Suprapubic skin (tissue), 4 donors: ENCODE results near the gene SHROOM3. TPM values are rescaled to one million over a fixed set of nuclear protein-coding genes. Genes with fewer than 3 reads are reported as not detected.

Experiments used
- DNase-seq, 2 donors: peaks; one replicate each; pipeline ENCODE4 v3.0.0-alpha.2; 2019; ENCODE audit warnings: low spot score in 2 of 2
- H3K27ac ChIP-seq: fragments of 200-600 bp; sonication (generic); one replicate; pipeline ENCODE4 v1.5.1; 2019
- H3K27me3 ChIP-seq: fragments of 200-600 bp; sonication (generic); one replicate; pipeline ENCODE4 v1.5.1; 2019
- H3K36me3 ChIP-seq: fragments of 200-600 bp; sonication (generic); one replicate; pipeline ENCODE4 v1.5.1; 2019
- H3K4me1 ChIP-seq: fragments of 200-600 bp; sonication (generic); one replicate; pipeline ENCODE4 v1.5.1; 2019
- H3K4me3 ChIP-seq: fragments of 200-600 bp; sonication (generic); one replicate; pipeline ENCODE4 v1.5.1; 2019; ENCODE audit warnings: mild to moderate bottlenecking
- H3K9me3 ChIP-seq: fragments of 200-600 bp; sonication (generic); one replicate; pipeline ENCODE4 v1.5.1; 2019
- EP300 ChIP-seq: sonication (generic); formaldehyde crosslinking; IDR thresholded peaks from one replicate; pipeline ENCODE4 v1.6.1; 2017; ENCODE audit warnings: antibody characterized with exemption
- POLR2A ChIP-seq, 2 donors: fragments of 450-650 bp; IDR thresholded peaks; one replicate each; pipeline ENCODE4 v1.6.1; 2017; ENCODE audit warnings: antibody characterized with exemption in 2 of 2, mild to moderate bottlenecking in 2 of 2, moderate library complexity in 2 of 2
- POLR2AphosphoS5 ChIP-seq, 3 donors: sonication (generic); formaldehyde crosslinking; IDR thresholded peaks; one replicate each; pipeline ENCODE4 v1.6.1; 2017; ENCODE audit warnings: antibody characterized with exemption in 3 of 3
- WGBS: methylation state at CpG from one replicate; pipeline ENCODE4 v1.1.5; 2018; 5-methylcytosine and 5-hydroxymethylcytosine counted together
- total RNA-seq, 4 donors: library from RNA; depleted of rRNA; stranded (reverse); fragments of >200 nt; gene quantifications; one replicate each; pipeline ENCODE4 v1.1.0, GENCODE V29; 2016
- TF ChIP-seq, protein P1 (sequence below), 2 donors: fragments of 200-600 bp in 1 of 2; fragments of 450-650 bp in 1 of 2; sonication (generic) in 1 of 2; IDR thresholded peaks; one replicate each; pipeline ENCODE4 v1.5.1; 2016 to 2019; ENCODE audit warnings: antibody characterized with exemption in 2 of 2, mild to moderate bottlenecking in 1 of 2, moderate library complexity in 1 of 2

Gene SHROOM3
- total RNA-seq, 4 donors from 2014 or later = 25.7 to 41.4 (median 29.8) TPM

DNA sequence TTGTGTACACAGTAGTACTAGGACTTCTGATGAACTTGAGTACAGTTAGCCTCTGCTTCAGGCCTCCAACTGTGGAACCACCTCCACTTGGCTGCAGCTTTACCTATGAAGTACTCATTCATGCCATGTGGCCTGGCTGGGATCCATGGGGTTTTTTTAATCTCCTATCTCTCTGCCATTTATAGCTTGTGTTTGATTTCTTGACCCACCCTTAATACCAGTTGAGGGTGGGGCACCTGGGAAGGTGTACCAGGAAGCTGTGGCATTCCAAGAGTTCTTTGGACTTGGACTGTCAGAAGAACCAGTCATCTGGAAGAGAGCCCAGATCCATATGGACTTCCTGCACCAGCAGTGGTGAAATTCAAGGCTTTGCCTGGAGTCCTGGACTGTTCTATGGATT is 230.1 kb downstream of the SHROOM3 start:
- no peaks in the 10 kb centered on the region for H3K9me3 ChIP-seq
- TF ChIP-seq, protein P1, sequence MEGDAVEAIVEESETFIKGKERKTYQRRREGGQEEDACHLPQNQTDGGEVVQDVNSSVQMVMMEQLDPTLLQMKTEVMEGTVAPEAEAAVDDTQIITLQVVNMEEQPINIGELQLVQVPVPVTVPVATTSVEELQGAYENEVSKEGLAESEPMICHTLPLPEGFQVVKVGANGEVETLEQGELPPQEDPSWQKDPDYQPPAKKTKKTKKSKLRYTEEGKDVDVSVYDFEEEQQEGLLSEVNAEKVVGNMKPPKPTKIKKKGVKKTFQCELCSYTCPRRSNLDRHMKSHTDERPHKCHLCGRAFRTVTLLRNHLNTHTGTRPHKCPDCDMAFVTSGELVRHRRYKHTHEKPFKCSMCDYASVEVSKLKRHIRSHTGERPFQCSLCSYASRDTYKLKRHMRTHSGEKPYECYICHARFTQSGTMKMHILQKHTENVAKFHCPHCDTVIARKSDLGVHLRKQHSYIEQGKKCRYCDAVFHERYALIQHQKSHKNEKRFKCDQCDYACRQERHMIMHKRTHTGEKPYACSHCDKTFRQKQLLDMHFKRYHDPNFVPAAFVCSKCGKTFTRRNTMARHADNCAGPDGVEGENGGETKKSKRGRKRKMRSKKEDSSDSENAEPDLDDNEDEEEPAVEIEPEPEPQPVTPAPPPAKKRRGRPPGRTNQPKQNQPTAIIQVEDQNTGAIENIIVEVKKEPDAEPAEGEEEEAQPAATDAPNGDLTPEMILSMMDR (IDR thresholded peaks at IDR 0.05) = no peak
- TF ChIP-seq EP300 (no peak), POLR2A (IDR thresholded peaks at IDR 0.05) (no peak), POLR2AphosphoS5 (IDR thresholded peaks at IDR 0.05) (no peak)
- no peak overlapping the region for H3K27ac ChIP-seq
- no peaks in the 10 kb centered on the region for H3K4me1 ChIP-seq
- no peaks in the 10 kb centered on the region for H3K27me3 ChIP-seq
- DNase-seq = no peak
- H3K36me3 ChIP-seq = no peaks in the 10 kb centered on the region
- H3K4me3 ChIP-seq = no peak overlapping the region

DNA sequence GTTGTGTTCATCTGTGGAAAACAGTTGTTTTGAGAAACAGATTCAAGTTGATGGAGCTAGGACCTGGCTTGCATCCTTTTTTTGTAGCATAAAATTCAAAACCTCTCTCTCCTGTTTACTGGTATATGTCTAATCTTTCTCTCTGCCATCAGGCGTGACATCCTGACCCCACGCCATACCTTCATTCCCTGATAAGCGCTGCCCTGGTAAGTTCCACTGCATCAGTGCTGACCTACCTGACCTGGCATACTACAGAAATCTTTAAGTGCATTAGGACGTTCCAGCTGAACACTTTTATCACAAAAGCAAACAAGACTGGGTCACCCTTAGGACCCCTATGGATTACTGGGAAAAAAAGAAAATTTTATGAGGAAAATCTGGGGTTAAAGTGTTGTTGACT is 230.7 kb downstream of the SHROOM3 start:
- Histone ChIP-seq H3K4me3 (no peak overlapping the region), H3K9me3 (no peaks in the 10 kb centered on the region), H3K27ac (no peak overlapping the region), H3K4me1 (no peaks in the 10 kb centered on the region), H3K36me3 (no peaks in the 10 kb centered on the region), H3K27me3 (no peaks in the 10 kb centered on the region)
- TF ChIP-seq, protein P1 (IDR thresholded peaks at IDR 0.05) = no peak
- TF ChIP-seq POLR2AphosphoS5 (IDR thresholded peaks at IDR 0.05) (no peak), EP300 (no peak), POLR2A (IDR thresholded peaks at IDR 0.05) (no peak)
- DNase-seq = no peak
- 95% methylated on average over 4 of the region's 4 CpGs for WGBS

DNA sequence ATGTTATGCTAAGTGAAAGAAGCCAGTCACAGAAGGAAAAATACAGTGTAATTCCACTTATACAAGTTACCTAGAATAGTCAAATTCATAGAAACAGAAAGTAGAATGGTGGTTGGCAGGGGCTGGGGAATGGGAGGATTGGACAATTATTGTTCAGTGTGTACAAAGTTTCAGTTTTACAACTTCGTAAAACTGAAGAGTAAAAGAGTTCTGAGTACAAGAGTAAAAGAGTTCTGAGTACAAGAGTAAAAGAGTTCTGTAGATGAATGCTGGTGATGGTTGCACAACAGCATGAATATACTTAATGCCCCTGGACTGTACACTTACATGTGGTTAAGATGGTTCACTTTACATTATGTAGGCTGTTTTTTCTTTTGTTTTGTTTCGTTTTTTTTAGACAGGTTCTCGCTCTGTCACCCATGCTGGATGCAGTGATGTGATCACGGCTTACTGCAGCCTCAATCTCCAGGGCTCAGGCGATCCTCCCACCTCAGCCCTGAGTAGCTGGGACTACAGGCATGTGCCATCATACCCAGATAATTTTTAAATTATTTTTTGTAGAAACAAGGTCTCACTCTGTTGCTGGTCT is 232.0 kb downstream of the SHROOM3 start:
- TF ChIP-seq EP300 = no peak
- TF ChIP-seq, protein P1 (IDR thresholded peaks at IDR 0.05) = no peak
- no peak for TF ChIP-seq POLR2AphosphoS5 (IDR thresholded peaks at IDR 0.05)
- TF ChIP-seq POLR2A (IDR thresholded peaks at IDR 0.05) = no peak
- Histone ChIP-seq H3K4me3 (no peak overlapping the region), H3K27ac (no peak overlapping the region)

DNA sequence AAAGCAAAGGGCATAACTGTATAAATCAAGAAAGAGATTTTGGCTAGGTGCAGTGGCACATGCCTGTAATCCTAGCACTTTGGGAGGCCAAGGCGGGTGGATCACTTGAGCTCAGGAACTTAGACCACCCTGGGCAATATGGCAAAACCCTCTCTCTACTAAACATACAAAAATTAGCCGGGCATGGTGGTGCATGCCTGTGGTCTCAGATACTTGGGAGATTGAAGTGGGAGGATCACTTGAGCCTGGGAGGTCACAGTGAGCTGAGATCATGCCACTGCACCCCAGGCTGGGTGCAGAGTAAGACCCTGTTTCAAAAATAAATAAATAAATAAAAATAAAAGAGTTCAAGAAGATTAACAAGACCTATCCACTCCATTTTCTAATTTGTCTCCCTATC is 235.6 kb downstream of the SHROOM3 start:
- H3K27ac ChIP-seq = no peak overlapping the region
- no peaks in the 10 kb centered on the region for H3K27me3 ChIP-seq
- no peak for DNase-seq
- H3K4me1 ChIP-seq = no peaks in the 10 kb centered on the region
- no peak overlapping the region for H3K4me3 ChIP-seq
- TF ChIP-seq, protein P1 (IDR thresholded peaks at IDR 0.05) = no peak
- TF ChIP-seq POLR2AphosphoS5 (IDR thresholded peaks at IDR 0.05) (no peak), EP300 (no peak), POLR2A (IDR thresholded peaks at IDR 0.05) (no peak)
- no peaks in the 10 kb centered on the region for H3K9me3 ChIP-seq
- 80% methylated on average over 2 of the region's 2 CpGs for WGBS
- no peaks in the 10 kb centered on the region for H3K36me3 ChIP-seq

More for the DNA sequence above, 232.0 kb downstream of the SHROOM3 start:
- H3K4me1 ChIP-seq = no peaks in the 10 kb centered on the region
- H3K27me3 ChIP-seq = no peaks in the 10 kb centered on the region
- no peaks in the 10 kb centered on the region for H3K9me3 ChIP-seq
- H3K36me3 ChIP-seq = no peaks in the 10 kb centered on the region
- no peak for DNase-seq
- 91% methylated on average over 5 of the region's 5 CpGs for WGBS

DNA sequence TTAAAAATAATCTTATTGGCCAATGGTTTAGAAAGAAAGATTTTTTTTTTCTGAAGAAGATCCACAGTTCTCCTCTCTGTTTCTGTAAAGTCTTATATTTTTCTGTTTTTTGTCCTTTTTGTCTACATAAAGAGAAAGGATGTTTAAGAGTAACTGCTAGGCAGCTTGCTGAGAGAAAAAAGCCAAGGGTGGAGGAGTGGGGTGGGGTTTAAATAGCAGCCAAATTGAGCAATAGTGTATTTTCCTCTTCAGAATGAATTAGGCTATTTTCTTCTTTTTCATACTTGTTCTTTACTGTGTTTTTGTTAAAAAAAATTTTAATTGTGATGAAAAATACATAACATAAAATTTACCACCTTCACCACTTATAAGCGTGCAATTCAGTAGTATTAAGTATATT is 238.3 kb downstream of the SHROOM3 start:
- H3K9me3 ChIP-seq = no peaks in the 10 kb centered on the region
- H3K4me1 ChIP-seq = no peaks in the 10 kb centered on the region
- DNase-seq = no peak
- H3K27ac ChIP-seq = no peak overlapping the region
- H3K27me3 ChIP-seq = no peaks in the 10 kb centered on the region
- H3K36me3 ChIP-seq = no peaks in the 10 kb centered on the region
- WGBS = 89% methylated on average over 1 of the region's 1 CpG
- TF ChIP-seq, protein P1 (IDR thresholded peaks at IDR 0.05) = no peak
- TF ChIP-seq POLR2AphosphoS5 (IDR thresholded peaks at IDR 0.05) (no peak), EP300 (no peak), POLR2A (IDR thresholded peaks at IDR 0.05) (no peak)
- no peak overlapping the region for H3K4me3 ChIP-seq
